ENCODE data around the gene DYRK1A.

- TF ChIP-seq CTCF (optimal IDR thresholded peaks at IDR 0.05 in 1 of 3, IDR thresholded peaks at IDR 0.05 in 1 of 3, conservative IDR thresholded peaks at IDR 0.05 in 1 of 3; ENCODE audit: extremely low read depth in 1 of 3, insufficient read depth in 2 of 3, low read length in 3 of 3) = no peak
- no peak for TF ChIP-seq EZH2 (IDR thresholded peaks at IDR 0.05; ENCODE audit: low read length)
Observed at GRCh38 chr21:37430184-37430821, 63.7 kb downstream of the DYRK1A start.
